Glomerular endothelial cell (primary cell): ENCODE measurements around the gene SMAD5. TPM values are rescaled to one million over a fixed set of nuclear protein-coding genes. Genes with fewer than 3 reads are reported as not detected.

Experiments used
- DNase-seq: peaks from one replicate; pipeline ENCODE4 v3.0.0-alpha.2; 2011; ENCODE audit warnings: low read depth, low spot score; ENCODE audit errors: extremely low read depth
- total RNA-seq: library from RNA; depleted of rRNA; stranded (reverse); fragments of >200 nt; gene quantifications from 2 replicates; pipeline ENCODE4 v1.2.3, GENCODE V29; 2015

SMAD5 gene
- 42.6 and 50.6 TPM in 2 replicates for total RNA-seq

DNA sequence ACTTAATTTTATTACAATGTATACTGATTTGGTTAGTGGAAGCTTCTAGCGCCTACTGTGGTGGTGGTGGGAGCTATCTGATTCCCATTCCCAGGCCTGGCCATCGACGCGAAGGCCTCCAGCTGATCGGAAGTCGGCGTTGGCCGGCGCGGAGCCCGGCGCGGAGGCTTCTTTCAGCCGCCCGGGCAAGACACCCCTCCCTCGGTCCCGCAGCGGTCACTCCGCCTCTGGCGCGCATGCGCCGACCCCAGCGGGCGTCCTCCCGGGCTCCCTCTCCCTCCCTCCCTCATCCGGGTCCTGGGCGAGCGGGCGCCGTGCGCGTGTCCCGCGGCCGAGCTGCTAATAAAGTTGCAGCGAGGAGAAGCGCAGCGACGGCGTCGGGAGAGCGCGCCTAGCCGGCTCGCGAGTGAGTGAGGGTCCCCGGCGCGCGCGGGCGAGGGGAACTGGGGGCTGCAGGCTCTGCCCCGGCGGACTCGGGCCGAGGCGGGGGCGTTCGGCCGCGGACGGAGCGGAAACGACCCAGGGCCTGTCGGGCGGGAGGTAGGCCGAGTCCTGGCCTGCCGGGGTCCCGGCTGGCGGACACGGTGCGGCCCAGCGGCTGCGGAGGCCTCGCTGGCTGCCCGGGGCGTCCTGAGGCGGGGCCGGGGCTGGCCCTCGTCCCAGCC lies at the start of gene SMAD5:
Gene SMAD5 (plus strand): TSS at position 289 of the 665 bp plus-strand sequence. CDS start 20,916 bp downstream, outside the sequence.
- peak; percentile 45 for DNase-seq

DNA sequence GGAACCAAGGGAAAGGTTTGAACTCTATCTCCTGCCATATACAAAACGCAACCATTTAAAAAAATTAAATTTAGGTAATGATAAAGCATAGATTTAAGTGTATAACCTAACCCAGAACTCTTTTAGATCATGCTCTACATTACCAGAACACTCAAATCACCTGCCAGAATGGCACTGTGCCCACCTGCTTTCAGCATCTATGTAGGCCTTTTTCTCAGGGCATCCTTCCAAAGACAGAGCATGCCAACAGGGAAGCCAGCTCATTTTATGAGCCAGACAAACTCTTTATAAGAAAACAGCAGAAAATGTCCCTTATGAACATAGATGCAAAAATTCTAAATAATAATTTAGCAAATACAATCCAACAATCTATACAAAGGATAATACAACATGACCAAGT lies 47.9 kb upstream of the SMAD5 start:
- DNase-seq, result no peak

DNA sequence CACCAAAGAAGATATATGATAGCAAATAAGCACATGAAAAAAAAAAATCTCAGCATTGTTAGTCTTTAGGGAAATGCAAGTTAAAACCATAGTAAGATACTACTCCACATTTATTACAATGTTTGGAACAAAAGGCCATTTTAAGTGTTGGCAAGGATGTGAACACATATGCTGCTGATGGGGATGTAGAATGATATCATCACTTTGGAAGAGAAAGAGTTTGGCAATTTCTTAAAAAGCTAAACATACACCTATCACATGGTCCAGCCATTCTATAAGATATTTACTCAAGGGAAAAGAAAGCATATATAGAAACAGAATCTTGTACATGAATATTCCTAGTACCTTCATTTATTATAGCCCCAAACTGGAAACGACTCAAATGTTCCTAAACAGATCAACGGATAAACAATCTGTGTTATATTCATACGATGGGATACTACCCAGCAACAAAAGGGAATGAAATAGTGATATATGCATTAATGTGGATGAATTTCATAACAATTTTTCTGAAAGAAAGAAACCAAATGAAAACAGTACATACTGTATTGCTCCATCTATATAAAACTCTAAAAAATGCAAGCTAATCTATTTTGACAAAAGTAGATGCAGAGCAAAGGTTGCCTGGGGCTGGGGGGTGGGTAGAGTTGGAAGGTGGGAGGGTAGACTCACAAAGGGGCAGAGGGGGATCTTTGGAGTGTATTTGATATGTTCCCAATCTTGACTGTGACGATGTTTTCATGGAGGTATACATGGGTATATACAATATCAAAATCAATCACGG lies 45.7 kb upstream of the SMAD5 start:
- DNase-seq, result no peak

DNA sequence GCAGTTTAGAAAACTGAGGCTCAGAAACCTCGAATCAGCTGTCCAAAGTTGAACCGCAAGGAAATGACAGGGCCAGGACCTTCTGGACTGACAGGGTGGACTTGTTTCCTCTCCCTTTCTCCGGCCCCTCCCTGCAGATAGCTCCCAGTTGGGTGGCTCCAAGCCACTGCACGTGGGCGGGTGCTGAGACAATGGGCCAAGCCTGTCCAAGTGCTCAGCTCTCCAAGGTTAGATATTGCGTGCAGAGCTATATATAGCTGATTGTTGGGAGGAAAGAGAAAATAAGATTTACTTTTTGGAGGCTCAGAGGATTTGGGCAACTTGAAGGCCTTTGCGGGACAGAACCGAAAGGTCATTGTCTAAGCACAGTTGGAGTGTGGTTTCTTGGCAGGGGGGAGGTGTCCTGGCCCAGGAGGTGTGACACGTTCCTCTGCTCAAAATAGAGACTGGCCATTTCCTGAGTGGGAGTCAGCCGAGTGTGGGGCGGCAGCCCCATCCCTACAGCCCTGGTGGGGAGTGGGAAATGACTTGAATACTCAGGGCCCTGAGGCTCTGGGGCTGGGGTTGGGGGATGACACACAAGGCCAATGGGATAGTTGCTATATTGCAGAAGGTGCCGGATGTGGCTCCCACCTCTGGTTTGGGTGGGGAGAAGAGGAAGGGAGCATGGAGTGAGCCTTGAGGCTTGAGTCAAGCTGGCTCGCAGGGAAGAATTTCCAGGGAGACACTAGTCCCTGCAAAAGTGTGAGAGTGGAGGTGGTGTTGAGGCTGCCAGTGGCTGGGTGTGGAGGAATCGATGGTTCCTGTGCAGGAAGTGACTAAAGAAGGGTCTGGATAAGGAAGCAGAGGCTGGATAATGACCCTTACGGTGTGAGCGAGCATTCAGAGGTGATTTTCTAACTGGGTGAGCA lies 44.4 kb upstream of the SMAD5 start:
- no peak for DNase-seq

DNA sequence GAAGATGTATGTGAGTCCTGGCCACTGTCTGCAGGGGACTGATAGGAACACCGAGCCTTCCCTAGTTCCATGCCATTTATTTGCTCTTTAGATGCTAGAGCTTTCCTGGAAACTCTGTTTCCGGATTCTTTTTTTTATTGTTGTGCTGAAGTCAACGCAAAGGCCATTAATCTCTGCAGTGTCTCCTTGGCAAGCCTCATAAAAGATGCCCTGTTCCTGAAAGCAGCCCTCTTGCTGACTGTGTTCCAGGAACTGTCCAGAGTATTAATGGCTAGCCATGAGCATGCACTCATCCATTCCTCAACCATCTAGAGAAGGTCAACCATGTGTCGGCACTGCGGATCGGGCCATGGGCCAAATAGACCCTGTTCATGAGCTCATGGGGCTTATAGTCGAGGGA lies 42.9 kb upstream of the SMAD5 start:
- no peak for DNase-seq

DNA sequence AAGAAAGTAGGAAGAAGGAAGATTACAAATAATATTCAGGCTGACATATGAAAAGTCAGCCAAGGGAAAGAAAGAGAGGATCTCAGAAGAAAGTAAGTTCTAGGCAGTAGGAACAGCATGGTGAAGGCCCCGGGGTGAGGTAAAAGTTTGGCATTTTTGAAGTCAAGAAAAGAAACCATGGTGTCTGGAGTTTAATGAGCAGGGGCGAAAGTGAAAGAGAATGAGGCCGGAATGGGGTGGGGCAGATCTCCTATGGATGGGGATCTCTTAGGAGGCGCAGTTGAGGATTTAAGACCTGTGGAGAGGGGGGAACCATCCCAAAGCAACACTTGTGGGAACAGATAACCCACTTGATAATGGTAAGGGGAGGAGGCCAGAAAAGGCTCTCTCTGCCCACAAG lies 42.3 kb upstream of the SMAD5 start:
- DNase-seq, result no peak

DNA sequence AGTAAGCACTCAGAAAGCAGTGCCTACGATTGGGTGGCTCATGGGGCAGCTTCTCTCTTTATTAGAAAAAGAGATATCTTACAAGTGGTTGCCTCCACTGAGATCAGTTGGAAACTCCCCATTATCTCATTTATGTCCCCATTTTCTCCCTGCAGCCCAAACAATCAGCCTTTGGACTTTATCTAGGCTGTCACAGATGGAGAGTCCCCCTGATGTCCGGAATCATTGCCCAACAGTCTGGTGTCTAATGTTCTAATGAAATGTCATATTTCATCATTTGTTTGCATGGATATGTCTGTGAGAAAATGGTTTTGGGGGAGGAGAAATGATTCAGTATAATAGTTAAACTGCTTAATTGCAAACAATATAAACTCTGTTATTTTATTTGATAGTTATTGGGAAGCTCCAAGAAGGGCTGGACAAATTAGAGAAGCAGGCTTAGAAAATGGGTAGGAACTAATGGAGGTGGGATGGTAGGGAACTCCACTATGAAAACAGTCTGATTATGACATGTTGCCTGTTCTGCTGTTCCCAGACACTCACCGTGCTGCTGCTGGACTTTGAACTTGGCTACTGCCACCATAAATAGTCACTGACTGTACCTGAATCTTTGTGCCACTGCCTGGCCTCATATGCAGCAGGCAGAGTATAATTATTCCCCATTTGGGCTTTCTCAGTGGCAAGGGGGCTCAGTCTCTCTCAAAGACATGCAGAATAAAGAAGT lies 38.3 kb upstream of the SMAD5 start:
- DNase-seq, result no peak

DNA sequence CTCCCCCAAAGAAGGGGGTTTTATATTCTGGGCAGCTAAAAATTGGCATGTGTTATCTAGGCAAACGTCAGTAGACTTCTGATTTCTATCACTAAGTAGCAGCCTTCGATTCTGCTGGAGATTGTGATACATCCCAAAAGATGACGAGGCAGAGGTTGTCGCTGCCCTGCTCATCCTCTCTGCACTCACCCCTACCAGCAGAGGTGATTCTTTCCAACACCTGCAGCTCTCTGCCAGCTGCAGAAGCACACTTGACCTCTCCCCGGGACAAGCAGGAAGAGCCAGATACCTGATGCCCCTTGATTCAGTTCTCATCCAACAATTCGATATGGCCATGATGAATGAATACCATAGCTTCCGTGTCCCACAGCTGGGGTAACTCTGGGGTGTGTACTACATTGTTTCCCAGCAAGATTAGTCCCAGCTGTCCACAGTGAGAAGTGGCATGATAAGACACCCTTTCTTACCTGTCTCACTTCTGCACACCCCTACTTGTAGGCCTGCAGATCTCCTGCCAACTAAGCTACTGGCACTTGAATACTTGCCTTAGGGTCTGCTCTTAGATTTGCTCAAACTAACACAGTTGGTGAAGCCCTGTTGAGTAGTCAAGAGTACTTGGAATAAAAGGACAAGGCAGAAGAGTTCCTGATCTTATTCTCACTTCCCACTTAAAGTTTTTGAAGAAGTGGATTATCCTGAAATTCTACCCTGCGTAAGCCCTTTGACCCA lies 37.6 kb upstream of the SMAD5 start:
- DNase-seq, result no peak

DNA sequence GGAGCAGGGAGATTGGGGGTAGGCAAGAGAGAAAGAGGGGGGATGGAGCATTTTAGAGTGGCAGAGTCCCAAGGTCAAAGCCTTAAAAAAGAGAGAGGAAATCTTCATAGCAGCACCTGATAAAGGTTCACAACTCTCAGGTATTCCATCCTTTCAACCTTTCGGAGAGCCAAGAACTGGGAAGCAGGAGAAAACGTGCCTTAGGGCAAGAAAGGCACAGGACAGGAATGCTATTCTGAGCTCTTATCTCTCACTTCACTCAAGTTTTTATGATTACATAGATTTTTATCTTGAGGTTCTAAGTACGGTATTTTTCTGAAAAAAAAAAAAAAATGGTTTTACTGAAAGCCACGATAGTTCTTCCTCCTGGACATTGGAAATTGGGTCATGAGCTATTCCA lies 34.5 kb upstream of the SMAD5 start:
- no peak for DNase-seq

DNA sequence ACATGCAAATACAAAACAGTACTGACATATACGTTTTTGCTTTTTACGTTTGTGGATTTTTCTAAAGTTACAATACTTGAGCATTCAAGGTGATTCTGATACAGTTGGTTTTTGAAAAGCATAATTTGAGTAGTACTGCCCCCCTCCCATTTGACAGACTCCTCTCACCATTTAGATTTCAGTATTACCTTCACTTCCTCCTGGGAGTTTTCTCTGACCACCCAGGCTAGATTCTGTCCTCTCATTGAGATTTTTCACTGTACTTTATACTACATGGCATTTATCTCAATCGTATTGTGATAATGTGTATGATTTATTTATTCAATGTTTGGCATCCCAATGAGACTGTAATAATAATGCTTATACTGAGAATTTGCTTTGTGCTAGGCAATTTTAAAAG lies 32.8 kb upstream of the SMAD5 start:
- DNase-seq, result no peak

DNA sequence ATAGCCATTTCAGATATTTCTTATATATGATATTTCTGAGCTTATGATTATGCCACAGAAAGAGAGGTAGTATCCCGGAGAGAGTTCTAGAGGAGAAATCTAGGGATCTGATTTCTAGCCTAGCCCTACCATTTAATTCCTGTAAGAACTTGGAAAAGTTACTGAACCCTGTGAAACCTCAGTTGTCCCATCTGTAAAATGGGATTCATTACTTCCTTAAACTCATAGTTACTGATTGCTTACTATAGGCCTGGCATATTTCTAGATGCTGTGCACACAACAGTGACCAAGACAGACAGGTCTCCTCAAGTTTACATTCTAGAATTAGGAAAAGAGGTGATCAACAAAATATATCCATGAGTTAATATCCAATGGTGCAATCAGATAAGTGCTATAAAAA lies 30.8 kb upstream of the SMAD5 start:
- DNase-seq, result no peak

DNA sequence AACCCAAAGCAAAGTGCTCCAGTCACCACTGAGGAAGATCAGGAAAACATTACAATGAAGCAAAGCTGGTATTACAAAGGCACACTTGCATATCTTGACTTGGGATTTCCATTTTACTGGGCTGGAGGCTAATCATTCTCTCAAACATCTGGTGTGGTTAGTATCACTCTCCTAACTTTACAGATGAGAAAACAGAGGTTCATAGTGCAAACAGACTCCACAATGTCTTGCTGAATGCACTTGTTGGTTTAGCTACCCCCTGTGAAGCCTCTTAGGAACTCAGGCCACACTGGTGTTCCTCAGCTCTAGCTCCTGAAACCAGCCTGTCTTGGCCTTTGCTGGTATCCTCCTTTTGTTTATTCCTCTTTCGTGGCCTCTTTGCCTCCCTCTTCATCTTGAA lies 29.5 kb upstream of the SMAD5 start:
- no peak for DNase-seq

DNA sequence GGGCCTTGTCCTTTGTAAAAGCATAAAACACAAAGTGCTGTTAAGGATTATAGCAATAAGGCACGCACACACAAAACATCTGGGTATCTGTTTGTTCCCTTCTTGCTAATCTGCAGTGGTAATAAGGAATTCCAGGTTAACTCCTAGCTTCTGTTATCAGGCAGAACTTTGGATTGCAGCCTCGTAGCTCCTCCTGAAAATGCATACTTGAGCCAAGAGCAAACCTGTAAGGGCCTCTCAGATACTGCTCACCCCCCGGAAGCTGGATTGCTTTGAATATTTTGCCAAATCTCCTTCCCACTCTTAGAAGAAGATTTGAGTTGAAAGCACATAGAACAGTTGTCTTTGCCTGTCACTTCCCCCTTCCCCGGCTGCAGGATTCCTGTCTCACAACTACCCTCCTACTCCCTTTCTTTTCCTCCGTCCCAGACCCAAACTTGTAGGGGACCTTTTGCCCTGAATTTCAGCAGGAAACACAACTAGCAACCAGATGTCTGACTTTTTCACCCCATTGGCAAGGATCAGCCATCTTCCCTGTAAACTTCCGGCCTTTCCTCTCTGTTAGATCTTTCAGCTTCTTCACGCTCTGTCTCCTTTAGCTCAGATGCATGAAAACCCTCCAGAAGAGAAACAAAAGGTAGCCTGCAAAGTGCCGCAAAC lies 28.2 kb upstream of the SMAD5 start:
- DNase-seq, result no peak

DNA sequence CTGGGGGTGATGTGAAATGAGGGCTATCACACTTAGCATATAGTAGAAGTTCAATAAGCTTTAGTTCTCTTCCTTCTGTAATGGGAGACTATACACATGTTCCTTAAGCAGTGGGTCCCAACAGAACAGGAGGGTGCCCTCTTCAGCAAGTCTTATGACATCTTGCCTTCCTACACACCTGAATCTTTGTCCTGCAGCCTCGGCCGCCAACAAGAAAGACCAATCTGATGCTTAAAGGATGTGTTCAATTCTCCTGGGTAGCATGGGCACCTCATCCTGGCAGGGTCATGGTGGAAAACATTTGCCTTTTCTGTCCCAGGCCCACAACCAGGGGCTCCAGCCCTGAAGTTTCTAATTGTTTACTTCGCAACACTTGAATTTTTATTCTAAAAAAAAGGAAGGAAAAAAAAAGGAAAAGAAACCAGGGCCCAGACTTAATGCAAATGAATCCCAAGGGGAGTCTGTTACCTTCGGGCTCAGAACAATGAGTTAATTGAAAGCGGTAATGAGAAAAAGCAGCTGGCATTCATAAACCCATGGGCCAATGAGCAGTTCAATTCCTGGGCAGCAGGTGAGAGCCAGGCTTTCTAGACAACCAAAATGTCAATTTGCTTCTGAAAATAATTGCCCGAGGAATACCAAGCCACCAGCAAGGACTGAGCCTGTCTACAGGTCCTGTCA lies 26.2 kb upstream of the SMAD5 start:
- DNase-seq, result no peak

DNA sequence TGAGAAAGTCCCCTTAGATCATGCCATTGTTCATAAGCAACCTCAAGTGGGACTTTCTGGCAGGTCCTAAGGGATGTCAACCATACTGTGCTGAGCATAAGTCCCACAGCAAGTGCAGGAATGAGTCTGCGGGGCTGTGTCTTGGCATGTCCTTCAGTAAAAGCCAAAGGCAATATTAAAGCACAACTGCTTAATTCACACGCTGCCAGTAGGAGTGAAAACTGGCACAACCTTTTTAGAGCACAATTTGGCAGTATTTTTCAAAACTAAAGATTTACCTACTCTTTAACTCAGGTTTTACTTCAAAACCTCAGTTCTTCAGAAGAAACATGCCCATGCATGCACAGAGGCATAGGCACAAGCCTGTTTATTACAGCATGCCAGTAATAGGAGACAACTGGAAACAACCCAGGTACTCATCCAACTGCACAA lies 24.4 kb upstream of the SMAD5 start:
- no peak for DNase-seq

DNA sequence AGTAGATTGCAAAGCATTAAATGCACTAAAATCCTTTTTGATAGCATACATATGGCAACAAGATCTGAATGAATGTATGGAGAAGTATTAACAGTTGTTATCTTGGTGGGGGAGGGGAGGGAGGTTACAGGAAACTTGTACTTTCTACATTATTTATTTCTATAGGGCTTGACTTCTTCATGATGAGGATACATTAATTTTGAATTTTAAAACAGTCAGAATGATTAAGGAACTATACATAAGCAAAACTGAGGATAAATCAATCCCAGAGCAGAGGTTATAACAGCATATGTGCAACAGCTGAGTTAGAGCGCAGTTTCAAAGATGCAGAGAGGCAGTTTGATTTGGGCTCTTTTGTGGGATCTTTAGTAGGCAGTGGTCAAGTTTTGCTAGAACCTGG lies 23.9 kb upstream of the SMAD5 start:
- no peak for DNase-seq

DNA sequence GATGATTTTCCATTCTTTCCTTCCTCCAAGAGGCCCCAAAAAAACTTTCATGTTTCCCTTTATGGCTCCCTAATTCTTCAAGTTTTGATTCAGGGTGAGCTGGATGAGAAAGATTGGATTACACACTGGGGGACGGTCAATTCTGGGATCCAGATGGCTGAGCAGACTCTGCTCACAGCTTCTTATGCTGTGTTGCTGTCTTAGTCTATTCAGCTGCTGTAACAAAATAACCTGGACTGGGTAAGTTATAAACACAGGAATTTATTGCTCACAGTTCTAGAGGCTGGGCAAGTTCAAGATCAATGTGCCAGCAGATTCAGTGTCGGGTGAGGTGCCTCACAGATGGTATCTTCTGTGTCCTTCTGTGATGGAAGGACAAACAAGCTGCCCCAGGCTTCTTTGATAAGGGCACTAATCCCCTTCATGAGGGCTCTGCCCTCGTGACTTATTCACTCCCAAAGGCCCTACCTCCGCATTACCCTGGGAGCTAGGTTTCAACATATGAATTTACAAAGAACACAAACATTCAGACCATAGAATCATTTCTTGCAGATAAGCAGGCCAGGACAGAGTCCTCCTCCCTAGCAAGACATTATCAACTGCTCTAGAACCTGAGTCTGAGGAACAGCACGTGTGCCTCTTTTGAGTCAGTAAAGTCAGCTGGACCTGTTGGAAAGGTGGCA lies 23.1 kb upstream of the SMAD5 start:
- no peak for DNase-seq

DNA sequence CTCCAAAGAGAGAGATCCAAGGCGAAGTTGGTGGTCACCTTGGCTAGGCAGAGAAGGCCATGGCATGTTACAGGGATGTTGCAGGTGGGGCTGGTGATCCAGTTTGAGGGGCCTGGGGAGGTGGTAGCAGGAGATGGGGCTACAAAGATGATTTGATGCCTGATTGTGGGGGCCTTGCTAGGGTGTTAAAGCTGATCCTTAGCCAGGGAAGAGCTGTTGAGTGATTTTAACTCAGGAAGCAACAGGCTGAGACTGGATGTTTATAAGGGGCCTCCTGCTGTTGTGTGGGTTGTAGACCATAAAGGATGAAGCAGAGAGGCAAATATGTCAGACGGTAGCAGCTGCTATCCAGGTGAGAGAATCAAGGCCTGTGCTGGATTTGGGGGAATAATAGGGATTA lies 19.0 kb upstream of the SMAD5 start:
- DNase-seq, result no peak
